Adrenal gland (tissue), 12 donors: Measurements from ENCODE around the gene ACER3. TPM values are rescaled to one million over a fixed set of nuclear protein-coding genes. Genes with fewer than 3 reads are reported as not detected.

Source experiments
- DNase-seq, 7 donors: peaks; one replicate each; pipeline ENCODE4 v3.0.0-alpha.2; 2019 to 2020
- H3K27ac ChIP-seq, 5 donors: fragments of 200-600 bp; sonication (generic) in 4 of 5; 1 replicate in 3 of 5; 2 replicates in 2 of 5; pipeline versions ENCODE4 v1.5.1 to v1.8.0; 2016 to 2020; ENCODE audit warnings: mild to moderate bottlenecking in 1 of 5
- H3K27me3 ChIP-seq: fragments of 200-600 bp; 2 replicates; pipeline ENCODE4 v1.8.0; 2021
- H3K36me3 ChIP-seq, 2 donors: fragments of 200-600 bp; replicated peaks in 1 of 2; 1 replicate in 1 of 2; 2 replicates in 1 of 2; pipeline versions ENCODE4 v1.5.1 to v1.8.0; 2018 to 2022
- H3K4me1 ChIP-seq, 2 donors: fragments of 200-600 bp; replicated peaks in 1 of 2; 1 replicate in 1 of 2; 2 replicates in 1 of 2; pipeline versions ENCODE4 v1.5.1 to v1.8.0; 2018 to 2021
- H3K4me3 ChIP-seq, 4 donors: fragments of 200-600 bp; sonication (generic) in 3 of 4; one replicate each; pipeline ENCODE4 v1.5.1; 2016 to 2018
- H3K9me3 ChIP-seq, 3 donors: fragments of 200-600 bp; sonication (generic) in 1 of 3; replicated peaks in 1 of 3; 1 replicate in 2 of 3; 2 replicates in 1 of 3; pipeline versions ENCODE4 v1.5.1 to v1.8.0; 2016 to 2021
- CTCF ChIP-seq, 6 experiments: fragments of 450-650 bp in 4 of 6; fragments of 200-600 bp in 2 of 6; sonication (generic) in 1 of 6; IDR thresholded peaks; 1 replicate in 5 of 6; 2 replicates in 1 of 6; pipeline versions ENCODE4 v1.5.1 to v1.8.0; 2016 to 2021; ENCODE audit warnings: antibody characterized with exemption in 6 of 6, mild to moderate bottlenecking in 2 of 6, moderate library complexity in 1 of 6
- POLR2A ChIP-seq, 2 donors: fragments of 450-650 bp; IDR thresholded peaks; one replicate each; pipeline ENCODE4 v1.6.1; 2017; ENCODE audit warnings: antibody characterized with exemption in 2 of 2, mild to moderate bottlenecking in 2 of 2, moderate library complexity in 1 of 2
- WGBS, 4 donors: extraction: QIAGEN DNeasy Blood & Tissue Kit in 2 of 4; methylation state at CpG; one replicate each; pipeline versions ENCODE4 v1.1.5 to v1.1.7; 2013 to 2017; 5-methylcytosine and 5-hydroxymethylcytosine counted together
- intact Hi-C, 2 donors: fragments of 100-400 bp; cut with DNase I; formaldehyde crosslinking; loops; one replicate each; pipeline versions ENCODE4 v1.14.1 to v1.15.0; 2022 to 2023
- polyA plus RNA-seq, 3 donors: library from polyadenylated mRNA; stranded (reverse); fragments of 200-250 nt in 2 of 3; fragments of 350-450 nt in 1 of 3; fragmentation: Illumina TruSeq in 1 of 3; extraction: RNeasy Lipid Tissue Mini Kit (QIAGEN cat#74804) in 1 of 3; gene quantifications; one replicate each; pipeline ENCODE4 v1.2.3, GENCODE V29; 2013 to 2014
- total RNA-seq, 9 donors: library from RNA; depleted of rRNA in 4 of 9; stranded (reverse); fragments of >200 nt in 4 of 9; fragments of 120-200 nt in 1 of 9; fragmentation: NEBNext Ultra II Directional in 1 of 9; extraction: Animal tissue kit (Norgen Biotek cat#: 25700) in 1 of 9; gene quantifications; one replicate each; pipeline versions ENCODE4 v1.1.0 to v1.2.4, GENCODE V29; 2013 to 2023
- donor health status: healthy with polysubstance abuse.
- donor health status: Bipolar disorder and iron deficiency.
- donor health status: DM: yes; HTN: yes; CAD: no.
- donor health status: DM: no; HTN: no; CAD: no.
- donor health status: DM: no; HTN: no; CAD: no.
- donor health status: DM: yes; HTN: yes; CAD: no.

The ACER3 gene
- total and polyA plus RNA-seq, 12 donors, result 4.1 to 22.0 (median 15.3) TPM

GRCh38 chr11:76844511-76844910 is 16.2 kb upstream of the ACER3 start:
- WGBS, 4 donors, result 83 to 91% (median 88%) methylated on average over 10 of the region's 10 CpGs
- Histone ChIP-seq H3K36me3 (no peaks in the 10 kb centered on the region), H3K27me3 (no peaks in the 10 kb centered on the region), H3K27ac (no peak overlapping the region), H3K4me1 (peaks cover 0 to 7% of the 10 kb centered on the region in 2 donors), H3K9me3 (no peaks in the 10 kb centered on the region), H3K4me3 (no peak overlapping the region)
- TF ChIP-seq POLR2A (IDR thresholded peaks at IDR 0.05) (no peak), CTCF (IDR thresholded peaks at IDR 0.05) (no peak)
- DNase-seq, result no peak
- intact Hi-C loops, result no loop called here

GRCh38 chr11:76845069-76845468 is 15.6 kb upstream of the ACER3 start:
- H3K36me3 ChIP-seq, result no peaks in the 10 kb centered on the region
- TF ChIP-seq POLR2A (IDR thresholded peaks at IDR 0.05), result no peak
- TF ChIP-seq CTCF (IDR thresholded peaks at IDR 0.05), result no peak
- WGBS, 4 donors, result 68 to 86% (median 75%) methylated on average over 3 of the region's 3 CpGs
- no peak overlapping the region for H3K27ac ChIP-seq
- DNase-seq, result no peak
- intact Hi-C loops, result no loop called here
- H3K4me1 ChIP-seq, result peaks cover 0 to 7% of the 10 kb centered on the region in 2 donors
- H3K4me3 ChIP-seq, result no peak overlapping the region
- H3K27me3 ChIP-seq, result no peaks in the 10 kb centered on the region
- no peaks in the 10 kb centered on the region for H3K9me3 ChIP-seq

GRCh38 chr11:76846441-76846840 is 14.3 kb upstream of the ACER3 start:
- Histone ChIP-seq H3K36me3 (no peaks in the 10 kb centered on the region), H3K4me3 (no peak overlapping the region), H3K27ac (no peak overlapping the region), H3K9me3 (no peaks in the 10 kb centered on the region), H3K4me1 (peaks cover 0 to 7% of the 10 kb centered on the region in 2 donors), H3K27me3 (no peaks in the 10 kb centered on the region)
- intact Hi-C loops, result no loop called here
- no peak for DNase-seq
- 86 to 92% (median 91%) methylated on average over 3 of the region's 3 CpGs for WGBS, 4 donors
- TF ChIP-seq POLR2A (IDR thresholded peaks at IDR 0.05) (no peak), CTCF (IDR thresholded peaks at IDR 0.05) (no peak)

- no peak for DNase-seq
- no peaks in the 10 kb centered on the region for H3K36me3 ChIP-seq
- peaks cover 0 to 7% of the 10 kb centered on the region in 2 donors for H3K4me1 ChIP-seq
- 88 to 97% (median 94%) methylated on average over 3 of the region's 3 CpGs for WGBS, 4 donors
- no peaks in the 10 kb centered on the region for H3K27me3 ChIP-seq
- no peak overlapping the region for H3K27ac ChIP-seq
- H3K9me3 ChIP-seq, result no peaks in the 10 kb centered on the region
- intact Hi-C loops, result no loop called here
- H3K4me3 ChIP-seq, result no peak overlapping the region
- no peak for TF ChIP-seq POLR2A (IDR thresholded peaks at IDR 0.05)
- TF ChIP-seq CTCF (IDR thresholded peaks at IDR 0.05), result no peak
These were observed 11.3 kb upstream of the ACER3 start for GRCh38 chr11:76849376-76849775.
